Keratinocyte (primary cell): ENCODE measurements around the gene KCNH1. TPM values are rescaled to one million over a fixed set of nuclear protein-coding genes. Genes with fewer than 3 reads are reported as not detected.

Source experiments
- DNase-seq: peaks from one replicate; pipeline ENCODE4 v3.0.0-alpha.2; 2011; ENCODE audit warnings: low read depth, missing footprints, low spot score
- FAIRE-seq: peaks from 2 replicates; lab custom pipeline; 2011; peaks lifted over from hg19 to GRCh38; lab: Jason Lieb, UNC
- H2AFZ ChIP-seq: 2 replicates; pipeline ENCODE4 v1.6.0; 2012; ENCODE audit warnings: low read length, control low read depth, inconsistent platforms; ENCODE audit not compliant: control insufficient read depth
- H3K27ac ChIP-seq: 2 replicates; pipeline ENCODE4 v1.5.1; 2011; ENCODE audit warnings: low read length; ENCODE audit not compliant: control insufficient read depth, insufficient read depth
- H3K27me3 ChIP-seq: 3 replicates; pipeline ENCODE4 v1.6.0; 2011; ENCODE audit warnings: low read length; ENCODE audit not compliant: control insufficient read depth, insufficient read depth; ENCODE audit errors: extremely low read depth
- H3K36me3 ChIP-seq, 2 experiments: 2 replicates in 1 of 2; 3 replicates in 1 of 2; pipeline ENCODE4 v1.5.1; 2011; ENCODE audit warnings: low read length in 2 of 2, mild to moderate bottlenecking in 1 of 2; ENCODE audit not compliant: control insufficient read depth in 2 of 2, insufficient read depth in 2 of 2; ENCODE audit errors: extremely low read depth in 1 of 2
- H3K4me1 ChIP-seq: 3 replicates; pipeline ENCODE4 v1.5.1; 2011; ENCODE audit warnings: low read length; ENCODE audit not compliant: control insufficient read depth, insufficient read depth; ENCODE audit errors: extremely low read depth
- H3K4me2 ChIP-seq: 3 replicates; pipeline ENCODE4 v1.6.0; 2011; ENCODE audit warnings: low read depth, low read length; ENCODE audit not compliant: control insufficient read depth, insufficient read depth; ENCODE audit errors: extremely low read depth
- H3K4me3 ChIP-seq, 3 experiments: fragments of 200-600 bp in 1 of 3; sonication (generic) in 1 of 3; 2 replicates in 2 of 3; 3 replicates in 1 of 3; pipeline ENCODE4 v1.5.1; 2011 to 2016; ENCODE audit warnings: low read length in 3 of 3, mild to moderate bottlenecking in 3 of 3, control low read depth in 2 of 3, inconsistent platforms in 1 of 3, low read depth in 1 of 3, mixed read lengths in 1 of 3, mixed run types in 1 of 3, moderate library complexity in 1 of 3; ENCODE audit not compliant: control insufficient read depth in 2 of 3, insufficient read depth in 2 of 3; ENCODE audit errors: extremely low read depth in 1 of 3
- H3K79me2 ChIP-seq: 2 replicates; pipeline ENCODE4 v1.6.0; 2012; ENCODE audit warnings: low read length; ENCODE audit not compliant: control insufficient read depth, insufficient read depth
- H3K9ac ChIP-seq: 3 replicates; pipeline ENCODE4 v1.6.0; 2011; ENCODE audit warnings: low read length; ENCODE audit not compliant: control insufficient read depth, insufficient read depth; ENCODE audit errors: extremely low read depth
- H3K9me1 ChIP-seq: 3 replicates; pipeline ENCODE4 v1.6.0; 2011; ENCODE audit warnings: low read length; ENCODE audit not compliant: control insufficient read depth, insufficient read depth; ENCODE audit errors: extremely low read depth
- H3K9me3 ChIP-seq: 2 replicates; pipeline ENCODE4 v1.5.1; 2012; ENCODE audit warnings: low read depth, low read length; ENCODE audit not compliant: control insufficient read depth
- H4K20me1 ChIP-seq: 3 replicates; pipeline ENCODE4 v1.6.0; 2011; ENCODE audit warnings: low read length; ENCODE audit not compliant: control insufficient read depth, insufficient read depth; ENCODE audit errors: extremely low read depth
- EZH2 ChIP-seq: IDR thresholded peaks from one replicate; pipeline ENCODE4 v1.6.1; 2012; ENCODE audit warnings: inconsistent platforms, mild to moderate bottlenecking, low read length, moderate library complexity
- dilution Hi-C: fragments of 300-500 bp; cut with MboI; formaldehyde crosslinking; loops from one replicate; pipeline ENCODE4 v1.7.0; 2020; ENCODE audit warnings: low sequenced_read_pairs; ENCODE audit not compliant: extremely low pct_ligation_motif_present
- polyA plus RNA-seq, 5 experiments: library from polyadenylated mRNA; depleted of rRNA in 3 of 5; stranded (reverse) in 3 of 5; stranded (forward) in 1 of 5; unstranded in 1 of 5; fragments of >200 nt; gene quantifications; 1 replicate in 1 of 5; 2 replicates in 3 of 5; 3 replicates in 1 of 5; pipeline versions ENCODE4 v1.2.1 to v1.2.3, GENCODE V29; 2011 to 2012; ENCODE audit warnings: missing spikeins in 2 of 5, low read depth in 1 of 5, low replicate concordance in 1 of 5
- TF ChIP-seq, protein P1 (sequence below), 3 experiments: IDR thresholded peaks in 1 of 3; conservative IDR thresholded peaks in 1 of 3; optimal IDR thresholded peaks in 1 of 3; 2 replicates in 2 of 3; 3 replicates in 1 of 3; pipeline versions ENCODE3 to v1.5.1; 2011; ENCODE audit warnings: low read length in 3 of 3, mild to moderate bottlenecking in 3 of 3, moderate library complexity in 2 of 3, control low read depth in 1 of 3, inconsistent platforms in 1 of 3; ENCODE audit not compliant: insufficient read depth in 2 of 3; ENCODE audit errors: extremely low read depth in 1 of 3

The KCNH1 gene
- polyA plus RNA-seq, 1 donor (not counting 4 experiments of a cell fraction or from before 2014, with no cell fraction given) = not detected

- Histone ChIP-seq H3K4me1 (no peaks in the 10 kb centered on the region), H3K27ac (no peak overlapping the region), H3K9ac (no peak overlapping the region), H3K9me1 (no peaks in the 10 kb centered on the region), H3K4me2 (no peak overlapping the region), H3K79me2 (no peaks in the 10 kb centered on the region), H4K20me1 (no peaks in the 10 kb centered on the region), H3K27me3 (no peaks in the 10 kb centered on the region), H3K9me3 (no peaks in the 10 kb centered on the region), H3K4me3 (no peak overlapping the region), H2AFZ (no peak overlapping the region), H3K36me3 (no peaks in the 10 kb centered on the region)
- TF ChIP-seq, protein P1, sequence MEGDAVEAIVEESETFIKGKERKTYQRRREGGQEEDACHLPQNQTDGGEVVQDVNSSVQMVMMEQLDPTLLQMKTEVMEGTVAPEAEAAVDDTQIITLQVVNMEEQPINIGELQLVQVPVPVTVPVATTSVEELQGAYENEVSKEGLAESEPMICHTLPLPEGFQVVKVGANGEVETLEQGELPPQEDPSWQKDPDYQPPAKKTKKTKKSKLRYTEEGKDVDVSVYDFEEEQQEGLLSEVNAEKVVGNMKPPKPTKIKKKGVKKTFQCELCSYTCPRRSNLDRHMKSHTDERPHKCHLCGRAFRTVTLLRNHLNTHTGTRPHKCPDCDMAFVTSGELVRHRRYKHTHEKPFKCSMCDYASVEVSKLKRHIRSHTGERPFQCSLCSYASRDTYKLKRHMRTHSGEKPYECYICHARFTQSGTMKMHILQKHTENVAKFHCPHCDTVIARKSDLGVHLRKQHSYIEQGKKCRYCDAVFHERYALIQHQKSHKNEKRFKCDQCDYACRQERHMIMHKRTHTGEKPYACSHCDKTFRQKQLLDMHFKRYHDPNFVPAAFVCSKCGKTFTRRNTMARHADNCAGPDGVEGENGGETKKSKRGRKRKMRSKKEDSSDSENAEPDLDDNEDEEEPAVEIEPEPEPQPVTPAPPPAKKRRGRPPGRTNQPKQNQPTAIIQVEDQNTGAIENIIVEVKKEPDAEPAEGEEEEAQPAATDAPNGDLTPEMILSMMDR (optimal IDR thresholded peaks at IDR 0.05 in 1 of 3, IDR thresholded peaks at IDR 0.05 in 1 of 3, conservative IDR thresholded peaks at IDR 0.05 in 1 of 3; ENCODE audit: extremely low read depth in 1 of 3, insufficient read depth in 2 of 3, low read length in 3 of 3) = no peak
- TF ChIP-seq EZH2 = no peak
- FAIRE-seq (no peak), DNase-seq (no peak)
- dilution Hi-C loops = no loop called here
These were observed 486.3 kb downstream of the KCNH1 start for GRCh38 chr1:210647406-210648333.

GRCh38 chr1:210646258-210646616 lies 487.7 kb downstream of the KCNH1 start:
- no peaks in the 10 kb centered on the region for H3K9me3 ChIP-seq
- TF ChIP-seq, protein P1 (optimal IDR thresholded peaks at IDR 0.05 in 1 of 3, IDR thresholded peaks at IDR 0.05 in 1 of 3, conservative IDR thresholded peaks at IDR 0.05 in 1 of 3; ENCODE audit: extremely low read depth in 1 of 3, insufficient read depth in 2 of 3, low read length in 3 of 3) = no peak
- TF ChIP-seq EZH2 = no peak
- dilution Hi-C loops = no loop called here
- no peaks in the 10 kb centered on the region for H3K27me3 ChIP-seq
- no peaks in the 10 kb centered on the region for H3K79me2 ChIP-seq
- H3K27ac ChIP-seq = no peak overlapping the region
- H4K20me1 ChIP-seq = no peaks in the 10 kb centered on the region
- no peaks in the 10 kb centered on the region for H3K9me1 ChIP-seq
- no peak overlapping the region for H2AFZ ChIP-seq
- no peak overlapping the region for H3K4me3 ChIP-seq
- H3K9ac ChIP-seq = no peak overlapping the region
- DNase-seq (no peak), FAIRE-seq (no peak)
- H3K4me2 ChIP-seq = no peak overlapping the region
- H3K36me3 ChIP-seq = no peaks in the 10 kb centered on the region
- H3K4me1 ChIP-seq = no peaks in the 10 kb centered on the region
